GM23248 (cell line): ENCODE measurements around the gene OR8B2. TPM values are rescaled to one million over a fixed set of nuclear protein-coding genes. Genes with fewer than 3 reads are reported as not detected.
"Not testable (repeated sequence)": the region's sequence is repeated elsewhere in the genome, so short reads cannot be mapped to it uniquely, and the experiment has no call there.

ENCODE experiments used
- DNase-seq: peaks from one replicate; pipeline ENCODE4 v3.0.0-alpha.2; 2015
- H2AFZ ChIP-seq: fragments of 200-600 bp; sonication (generic); 2 replicates; pipeline ENCODE4 v1.6.1; 2016; ENCODE audit warnings: antibody characterized with exemption
- H3F3A ChIP-seq: fragments of 200-600 bp; sonication (generic); 2 replicates; pipeline ENCODE4 v1.6.1; 2016; ENCODE audit warnings: mild to moderate bottlenecking, antibody characterized with exemption, mixed run types; ENCODE audit not compliant: insufficient read depth
- H3K27ac ChIP-seq: fragments of 200-600 bp; sonication (generic); 2 replicates; pipeline ENCODE4 v1.5.1; 2016; ENCODE audit warnings: mild to moderate bottlenecking
- H3K27me3 ChIP-seq: fragments of 200-600 bp; sonication (generic); replicated peaks from 2 replicates; pipeline ENCODE4 v1.6.1; 2016; ENCODE audit warnings: mild to moderate bottlenecking; ENCODE audit not compliant: insufficient read depth
- H3K36me3 ChIP-seq: fragments of 200-600 bp; sonication (generic); 2 replicates; pipeline ENCODE4 v1.6.1; 2016; ENCODE audit warnings: low read depth, mild to moderate bottlenecking
- H3K4me1 ChIP-seq: fragments of 200-600 bp; sonication (generic); 2 replicates; pipeline ENCODE4 v1.6.1; 2016; ENCODE audit warnings: mild to moderate bottlenecking; ENCODE audit not compliant: insufficient read depth
- H3K4me2 ChIP-seq: fragments of 200-600 bp; sonication (generic); one replicate; pipeline ENCODE4 v1.6.1; 2016; ENCODE audit warnings: mild to moderate bottlenecking; ENCODE audit not compliant: unreplicated experiment
- H3K4me3 ChIP-seq: fragments of 200-600 bp; sonication (generic); 2 replicates; pipeline ENCODE4 v1.5.1; 2016; ENCODE audit warnings: mild to moderate bottlenecking
- H3K79me2 ChIP-seq: fragments of 200-600 bp; sonication (generic); 2 replicates; pipeline ENCODE4 v1.6.1; 2016; ENCODE audit warnings: mild to moderate bottlenecking; ENCODE audit not compliant: insufficient read depth
- H3K9ac ChIP-seq: fragments of 200-600 bp; sonication (generic); 2 replicates; pipeline ENCODE4 v1.6.1; 2016; ENCODE audit warnings: mild to moderate bottlenecking
- H3K9me2 ChIP-seq: fragments of 200-600 bp; sonication (generic); 2 replicates; pipeline ENCODE4 v1.6.1; 2016; ENCODE audit warnings: mixed run types, mild to moderate bottlenecking, moderate library complexity; ENCODE audit not compliant: insufficient read depth
- H3K9me3 ChIP-seq: fragments of 200-600 bp; sonication (generic); one replicate; pipeline ENCODE4 v1.6.1; 2017; ENCODE audit warnings: low read depth
- H4K20me1 ChIP-seq: fragments of 200-600 bp; sonication (generic); 2 replicates; pipeline ENCODE4 v1.6.0; 2016; ENCODE audit not compliant: insufficient read depth
- EZH2 ChIP-seq: fragments of 200-600 bp; sonication (generic); IDR thresholded peaks from 2 replicates; pipeline ENCODE4 v1.6.1; 2018; ENCODE audit warnings: antibody characterized with exemption, mild to moderate bottlenecking; ENCODE audit not compliant: insufficient read depth, poor library complexity, severe bottlenecking
- EZH2phosphoT487 ChIP-seq: fragments of 200-600 bp; sonication (generic); IDR thresholded peaks from 2 replicates; pipeline ENCODE4 v1.6.1; 2018; ENCODE audit warnings: antibody characterized with exemption, moderate library complexity, mild to moderate bottlenecking, low read depth; ENCODE audit not compliant: insufficient read depth
- WGBS, 2 experiments: methylation state at CpG; one replicate each; pipeline ENCODE4 v1.1.6; 2015 to 2017; ENCODE audit warnings: low lambda C conversion rate in 2 of 2, low coverage in 1 of 2; ENCODE audit errors: missing lambda C conversion rate in 2 of 2; 5-methylcytosine and 5-hydroxymethylcytosine counted together
- in situ Hi-C: fragments of 300-500 bp; cut with MboI; formaldehyde crosslinking; loops from 2 replicates; pipeline ENCODE4 v1.15.0; 2020
- polyA plus RNA-seq: library from polyadenylated mRNA; unstranded; fragments of >200 nt; fragmentation: Nextera tagmentation; extraction: Ambion mirVana; gene quantifications from 2 replicates; pipeline ENCODE4 v1.2.1, GENCODE V29; 2016
- total RNA-seq: library from RNA; depleted of rRNA; stranded (reverse); fragments of >200 nt; shearing (Covaris generic); gene quantifications from 2 replicates; pipeline ENCODE4 v1.2.3, GENCODE V29; 2014

The OR8B2 gene
- total and polyA plus RNA-seq, 2 experiments from 2014 or later, result not detected

- in situ Hi-C loops, result loop anchor here (10.0 to 25.0 kb wide), 2 partner anchors 169 to 447 kb away; partner anchors contain the start of gene ROBO3
- no peak overlapping the region for H3K27ac ChIP-seq
These were observed 31.1 kb upstream of the OR8B2 start for GRCh38 chr11:124415356-124415923.

GRCh38 chr11:124409906-124410305 is 25.6 kb upstream of the OR8B2 start:
- H3K4me2 ChIP-seq, result no peak overlapping the region
- H3K4me3 ChIP-seq, result no peak overlapping the region
- H3K9me3 ChIP-seq, result no peaks in the 10 kb centered on the region
- H2AFZ ChIP-seq, result no peak overlapping the region
- no peak for TF ChIP-seq EZH2phosphoT487
- H3K9ac ChIP-seq, result no peak overlapping the region
- H4K20me1 ChIP-seq, result no peaks in the 10 kb centered on the region
- no peaks in the 10 kb centered on the region for H3F3A ChIP-seq
- H3K27me3 ChIP-seq, result peaks cover 29% of the 10 kb centered on the region
- DNase-seq, result no peak
- H3K79me2 ChIP-seq, result no peaks in the 10 kb centered on the region
- H3K4me1 ChIP-seq, result no peaks in the 10 kb centered on the region
- 66 to 68% methylated on average over 7 of the region's 7 CpGs for WGBS, 2 experiments
- no peak overlapping the region for H3K27ac ChIP-seq
- H3K36me3 ChIP-seq, result no peaks in the 10 kb centered on the region
- in situ Hi-C loops, result loop anchor here (10.0 to 25.0 kb wide), 2 partner anchors 175 to 452 kb away; partner anchors contain the start of gene ROBO3
- no peaks in the 10 kb centered on the region for H3K9me2 ChIP-seq

More at GRCh38 chr11:124415356-124415923, 31.1 kb upstream of the OR8B2 start:
- no peak overlapping the region for H3K4me3 ChIP-seq
- no peak overlapping the region for H3K9ac ChIP-seq
- H2AFZ ChIP-seq, result no peak overlapping the region
- no peaks in the 10 kb centered on the region for H4K20me1 ChIP-seq
- H3K4me2 ChIP-seq, result no peak overlapping the region
- no peaks in the 10 kb centered on the region for H3K4me1 ChIP-seq
- DNase-seq, result peak; percentile 71
- H3K36me3 ChIP-seq, result no peaks in the 10 kb centered on the region
- peaks cover 27% of the 10 kb centered on the region for H3K27me3 ChIP-seq
- TF ChIP-seq EZH2phosphoT487 (no peak), EZH2 (no peak)
- no peaks in the 10 kb centered on the region for H3K9me2 ChIP-seq
- no peaks in the 10 kb centered on the region for H3K79me2 ChIP-seq
- WGBS, 2 experiments, result 3 to 8% methylated on average over 5 of the region's 5 CpGs
- no peaks in the 10 kb centered on the region for H3F3A ChIP-seq
- no peaks in the 10 kb centered on the region for H3K9me3 ChIP-seq

GRCh38 chr11:124405581-124405980 is 21.3 kb upstream of the OR8B2 start:
- H3K27me3 ChIP-seq, result peaks cover 25% of the 10 kb centered on the region
- no peaks in the 10 kb centered on the region for H4K20me1 ChIP-seq
- H3K36me3 ChIP-seq, result no peaks in the 10 kb centered on the region
- H3K4me1 ChIP-seq, result no peaks in the 10 kb centered on the region
- in situ Hi-C loops, result loop anchor here (25.0 kb wide), 1 partner anchor 457 kb away; the partner anchor contains the start of gene ROBO3
- 16 to 22% methylated on average over 2 of the region's 2 CpGs for WGBS, 2 experiments
- no peak overlapping the region for H2AFZ ChIP-seq
- H3K4me3 ChIP-seq, result no peak overlapping the region
- no peaks in the 10 kb centered on the region for H3K9me2 ChIP-seq
- no peak overlapping the region for H3K27ac ChIP-seq
- peak; percentile 13 for DNase-seq
- no peak overlapping the region for H3K9ac ChIP-seq
- H3F3A ChIP-seq, result no peaks in the 10 kb centered on the region
- H3K4me2 ChIP-seq, result no peak overlapping the region
- no peaks in the 10 kb centered on the region for H3K79me2 ChIP-seq
- TF ChIP-seq EZH2phosphoT487, result no peak
- TF ChIP-seq EZH2, result no peak
- no peaks in the 10 kb centered on the region for H3K9me3 ChIP-seq

GRCh38 chr11:124403186-124403585 is 18.9 kb upstream of the OR8B2 start:
- in situ Hi-C loops, result loop anchor here (25.0 kb wide), 1 partner anchor 459 kb away; the partner anchor contains the start of gene ROBO3
- not testable (repeated sequence) for DNase-seq, H3K9me3 ChIP-seq, H4K20me1 ChIP-seq, H3K4me2 ChIP-seq, H3K9me2 ChIP-seq, H3K4me1 ChIP-seq, H2AFZ ChIP-seq, H3K79me2 ChIP-seq, H3K4me3 ChIP-seq, H3K9ac ChIP-seq, H3F3A ChIP-seq, H3K36me3 ChIP-seq, H3K27ac ChIP-seq
- WGBS, 2 experiments, result 91 to 92% methylated on average over 4 to 27 of the region's 27 CpGs
- H3K27me3 ChIP-seq, result 0 out of 2 replicates have a peak, but pooled peaks cover 17% of the 10 kb centered on the region
